Measurements from ENCODE around the gene SYNGR4.
"Not testable (repeated sequence)": the region's sequence is repeated elsewhere in the genome, so short reads cannot be mapped to it uniquely, and the experiment has no call there.

Gene SYNGR4

GRCh38 chr19:48363810-48364597, at the start of gene SYNGR4, which contains the start of gene TMEM143:
Gene SYNGR4, plus strand, starts transcription at chr19:48364367. Its CDS starts 1,476 bp downstream, at chr19:48365843.
Gene TMEM143, minus strand, starts transcription at chr19:48363940. Its CDS starts 20 bp downstream, at chr19:48363920.
- DNase-seq (ENCODE audit: low spot score), result peak; percentile 99

GRCh38 chr19:48315712-48316111, 48.5 kb upstream of the SYNGR4 start:
- no peak for DNase-seq (ENCODE audit: low spot score)

- DNase-seq (ENCODE audit: low spot score), result not testable (repeated sequence)
Measured at GRCh38 chr19:48317708-48317960, 46.5 kb upstream of the SYNGR4 start.

- DNase-seq (ENCODE audit: low spot score), result no peak
Measured at GRCh38 chr19:48318286-48318987, 45.7 kb upstream of the SYNGR4 start.

GRCh38 chr19:48319647-48320541, 44.3 kb upstream of the SYNGR4 start:
- peak; percentile 87 for DNase-seq (ENCODE audit: low spot score)

GRCh38 chr19:48321372-48321621, 42.9 kb upstream of the SYNGR4 start:
- peak; percentile 97 for DNase-seq (ENCODE audit: low spot score)

- DNase-seq (ENCODE audit: low spot score), result peak; percentile 97
Measured at GRCh38 chr19:48321622-48322591, 42.3 kb upstream of the SYNGR4 start.

- peak; percentile 66 for DNase-seq (ENCODE audit: low spot score)
Measured at GRCh38 chr19:48325265-48325910, 38.8 kb upstream of the SYNGR4 start, which contains the start of gene EMP3. Gene EMP3, plus strand, starts transcription at chr19:48325552. Its CDS starts 1,293 bp downstream, at chr19:48326845.

GRCh38 chr19:48329167-48329891, 34.8 kb upstream of the SYNGR4 start:
- peak; percentile 67 for DNase-seq (ENCODE audit: low spot score)

GRCh38 chr19:48330012-48330681, 34.0 kb upstream of the SYNGR4 start:
- DNase-seq (ENCODE audit: low spot score), result peak; percentile 95

- DNase-seq (ENCODE audit: low spot score), result no peak
Measured at GRCh38 chr19:48332351-48332661, 31.9 kb upstream of the SYNGR4 start.

GRCh38 chr19:48332662-48333466, 31.3 kb upstream of the SYNGR4 start:
- peak; percentile 98 for DNase-seq (ENCODE audit: low spot score)

GRCh38 chr19:48333467-48334384, 30.4 kb upstream of the SYNGR4 start:
- DNase-seq (ENCODE audit: low spot score), result peak; percentile 92

GRCh38 chr19:48338253-48338755, 25.9 kb upstream of the SYNGR4 start:
- DNase-seq (ENCODE audit: low spot score), result no peak

- DNase-seq (ENCODE audit: low spot score), result no peak
Measured at GRCh38 chr19:48338802-48339503, 25.2 kb upstream of the SYNGR4 start.

- DNase-seq (ENCODE audit: low spot score), result no peak
Measured at GRCh38 chr19:48340995-48341394, 23.2 kb upstream of the SYNGR4 start.
